ENCODE results near the gene MIER3.
A peak's percentile ranks its signal among the peaks of the same experiment; 100 is the strongest.
"Not testable (repeated sequence)": the region's sequence is repeated elsewhere in the genome, so short reads cannot be mapped to it uniquely, and the experiment has no call there.

The MIER3 gene, protein sequence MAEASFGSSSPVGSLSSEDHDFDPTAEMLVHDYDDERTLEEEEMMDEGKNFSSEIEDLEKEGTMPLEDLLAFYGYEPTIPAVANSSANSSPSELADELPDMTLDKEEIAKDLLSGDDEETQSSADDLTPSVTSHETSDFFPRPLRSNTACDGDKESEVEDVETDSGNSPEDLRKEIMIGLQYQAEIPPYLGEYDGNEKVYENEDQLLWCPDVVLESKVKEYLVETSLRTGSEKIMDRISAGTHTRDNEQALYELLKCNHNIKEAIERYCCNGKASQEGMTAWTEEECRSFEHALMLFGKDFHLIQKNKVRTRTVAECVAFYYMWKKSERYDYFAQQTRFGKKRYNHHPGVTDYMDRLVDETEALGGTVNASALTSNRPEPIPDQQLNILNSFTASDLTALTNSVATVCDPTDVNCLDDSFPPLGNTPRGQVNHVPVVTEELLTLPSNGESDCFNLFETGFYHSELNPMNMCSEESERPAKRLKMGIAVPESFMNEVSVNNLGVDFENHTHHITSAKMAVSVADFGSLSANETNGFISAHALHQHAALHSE

DNA sequence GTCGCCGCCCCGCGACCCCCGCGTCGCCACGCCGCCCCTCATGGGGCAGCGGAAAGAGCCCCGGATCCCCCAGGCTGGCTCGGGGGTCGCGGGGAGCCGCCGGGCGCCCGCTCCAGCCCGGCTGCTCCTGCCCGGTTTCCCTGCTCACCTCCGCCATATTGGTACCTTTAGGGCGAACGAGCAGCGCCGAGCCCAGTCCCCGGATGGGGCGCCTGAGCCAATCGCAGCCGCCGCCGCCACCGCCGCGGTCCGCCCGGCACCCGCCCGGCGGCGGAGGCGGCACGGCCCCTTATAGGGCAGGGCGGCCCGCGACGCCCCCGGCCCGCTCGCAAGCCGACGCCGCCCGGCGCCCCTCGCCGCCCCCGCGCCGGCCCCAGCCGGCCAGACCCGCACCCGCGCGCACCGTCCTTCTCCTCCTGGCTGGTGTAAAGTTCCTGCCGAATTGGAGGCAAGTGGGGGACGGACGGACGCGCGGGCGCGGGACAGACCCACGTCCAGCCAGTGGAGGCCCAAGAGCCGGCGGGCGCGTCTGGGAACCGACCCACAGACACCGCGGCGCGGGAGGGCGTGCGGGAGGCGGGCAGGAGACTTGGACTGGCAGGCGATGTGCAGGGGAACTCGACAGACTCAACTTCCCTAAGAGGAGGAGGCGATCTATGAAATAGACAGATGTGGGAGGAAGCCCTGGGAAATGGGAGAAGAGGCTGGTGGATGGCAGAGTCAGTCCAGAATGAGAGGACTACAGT is at the start of gene MIER3:
MIER3 (minus strand) TSS at position 178 of the 746 bp plus-strand sequence; CDS start at position 157, 21 bp downstream.
- DNase-seq (ENCODE audit: low read depth in 2 of 2), result peak; percentile 60 to 66

DNA sequence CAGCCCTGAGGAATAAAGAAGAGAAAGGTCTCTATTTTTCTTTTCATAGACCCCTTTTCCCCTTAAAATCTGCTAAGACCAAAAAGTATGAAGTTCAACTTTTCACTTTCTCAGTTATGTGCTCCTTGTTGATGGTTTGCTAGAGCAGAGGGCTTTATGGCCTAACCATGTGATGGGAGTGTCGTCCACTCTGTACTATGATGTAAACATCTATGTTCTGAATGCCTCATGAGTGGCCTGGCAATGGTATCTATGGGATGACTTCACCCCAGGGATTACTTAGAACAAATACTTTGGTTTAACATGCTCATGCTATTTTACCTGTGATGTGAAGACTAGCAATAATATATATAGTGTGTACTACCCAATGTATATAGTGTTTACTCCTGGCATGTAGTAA is 43.7 kb upstream of the MIER3 start:
- no peak for DNase-seq (ENCODE audit: low read depth in 2 of 2)

DNA sequence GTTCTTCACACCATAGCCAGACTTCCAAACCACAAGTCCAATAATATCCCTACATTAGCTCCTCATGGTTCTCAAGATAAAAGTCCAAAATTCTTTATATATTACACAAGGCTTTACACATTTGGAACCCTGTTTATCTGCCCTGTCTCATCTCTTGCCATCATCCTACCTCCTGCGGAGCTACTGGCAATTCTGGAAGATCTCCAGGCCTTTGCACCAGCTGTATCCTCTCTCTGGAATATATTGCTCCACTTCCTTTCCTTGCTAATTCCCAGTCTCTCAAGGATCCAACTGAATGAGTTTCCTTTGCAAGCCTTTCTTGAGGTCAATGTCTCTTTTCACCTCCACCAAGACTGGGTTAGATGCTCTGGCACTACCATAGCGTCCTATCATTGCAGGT is 41.3 kb upstream of the MIER3 start:
- no peak for DNase-seq (ENCODE audit: low read depth in 2 of 2)

DNA sequence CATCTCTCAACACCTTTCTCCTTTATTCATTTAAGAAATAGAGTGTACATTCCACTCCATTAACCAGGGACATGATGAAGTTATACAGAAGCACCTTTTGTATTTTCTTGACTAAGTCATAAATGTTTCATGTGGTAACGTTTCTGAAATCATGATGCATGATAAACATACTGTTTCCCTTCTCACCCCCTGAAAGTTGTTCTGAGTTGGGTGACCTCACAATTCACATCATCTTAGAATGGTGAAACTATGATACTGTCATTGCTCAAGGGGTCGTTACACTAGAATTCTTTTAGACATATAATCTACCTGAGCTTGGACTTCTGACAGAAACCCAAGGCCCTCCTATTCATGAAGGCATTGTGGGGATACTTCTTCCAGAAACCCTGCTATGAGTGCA is 37.8 kb upstream of the MIER3 start:
- DNase-seq (ENCODE audit: low read depth in 2 of 2), result no peak

DNA sequence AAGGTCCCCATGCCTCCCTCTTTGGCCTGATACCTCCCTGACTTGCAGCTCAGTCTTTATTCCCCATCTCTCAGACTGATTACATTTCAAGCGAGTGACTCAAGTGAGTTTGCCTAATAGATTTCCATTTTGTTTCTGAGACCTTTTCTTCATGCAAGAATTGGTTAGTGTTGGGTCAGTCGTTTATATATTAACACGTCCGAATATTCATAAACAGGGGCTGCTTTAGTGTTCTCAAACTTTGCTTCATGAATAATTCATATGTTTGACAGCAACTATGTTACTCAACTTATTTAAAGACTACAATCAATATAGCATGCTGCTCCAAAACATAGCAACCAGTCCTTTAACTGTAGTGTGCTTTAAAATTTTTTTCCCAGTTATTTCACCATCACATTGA is 36.6 kb upstream of the MIER3 start:
- no peak for DNase-seq (ENCODE audit: low read depth in 2 of 2)

DNA sequence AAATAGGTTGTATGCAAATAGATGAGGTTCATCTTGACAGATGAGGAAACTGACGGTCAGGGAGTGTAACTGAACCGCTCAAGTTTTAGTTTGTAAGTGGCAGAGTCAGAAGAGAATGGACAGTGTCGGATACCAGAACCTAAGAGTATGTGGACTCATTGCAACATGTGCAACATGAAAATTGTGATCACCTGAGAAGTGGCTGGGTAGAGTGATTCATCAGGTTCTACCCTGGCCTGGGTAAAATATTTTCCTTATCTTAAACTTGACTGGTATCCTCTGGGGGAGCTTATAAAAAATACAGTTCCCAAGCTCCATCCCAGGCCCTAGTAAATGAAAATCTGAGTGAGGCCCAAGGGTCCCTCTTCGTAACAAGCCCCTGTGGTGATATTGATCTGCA is 35.2 kb upstream of the MIER3 start:
- no peak for DNase-seq (ENCODE audit: low read depth in 2 of 2)

DNA sequence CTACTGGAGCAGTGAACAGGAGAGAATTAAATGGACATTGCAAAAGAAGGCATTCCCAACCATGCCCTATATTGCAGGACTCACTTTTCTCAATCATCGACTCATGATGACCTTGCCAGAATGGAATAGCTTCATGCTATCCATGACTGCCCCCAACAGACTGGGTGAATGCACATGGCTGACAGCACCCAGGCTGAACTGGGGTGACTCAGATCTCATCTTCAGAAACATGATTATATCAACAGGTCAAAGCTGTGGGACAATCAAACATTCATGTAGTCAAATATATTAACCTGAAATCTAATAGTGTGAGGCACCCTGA is 34.7 kb upstream of the MIER3 start:
- DNase-seq (ENCODE audit: low read depth in 2 of 2), result no peak

DNA sequence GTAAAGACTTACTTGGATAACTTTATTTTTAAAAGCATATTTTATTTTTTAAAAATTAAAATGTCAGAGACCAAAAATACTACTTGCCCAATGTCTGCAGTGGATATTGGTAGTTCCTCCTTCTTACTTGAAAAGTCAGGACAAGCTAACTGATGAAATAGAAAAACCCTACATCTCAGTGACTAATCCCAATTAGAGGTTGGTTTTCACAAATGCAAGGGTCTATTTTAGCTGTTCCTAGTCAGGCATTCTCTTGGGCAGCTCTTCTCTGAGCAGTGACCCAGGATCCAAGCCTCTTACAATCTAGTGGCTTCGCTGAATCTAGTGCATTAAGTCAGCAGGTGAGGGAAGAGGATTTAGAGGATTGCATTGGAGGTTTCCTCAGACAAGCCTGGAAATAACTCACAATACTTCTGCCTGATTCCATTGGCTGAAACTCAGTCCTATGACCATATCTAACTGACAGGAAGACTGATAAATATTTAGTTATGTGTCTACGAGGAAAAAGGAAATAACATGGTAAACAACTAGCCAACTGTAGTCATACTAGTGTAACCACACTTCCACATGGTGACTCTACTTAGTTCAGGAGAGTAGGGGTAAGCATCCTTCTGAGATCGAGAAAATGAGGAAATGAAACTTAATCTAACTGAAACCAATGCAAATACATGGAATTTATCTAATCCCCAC is 34.2 kb upstream of the MIER3 start:
- DNase-seq (ENCODE audit: low read depth in 2 of 2), result no peak

DNA sequence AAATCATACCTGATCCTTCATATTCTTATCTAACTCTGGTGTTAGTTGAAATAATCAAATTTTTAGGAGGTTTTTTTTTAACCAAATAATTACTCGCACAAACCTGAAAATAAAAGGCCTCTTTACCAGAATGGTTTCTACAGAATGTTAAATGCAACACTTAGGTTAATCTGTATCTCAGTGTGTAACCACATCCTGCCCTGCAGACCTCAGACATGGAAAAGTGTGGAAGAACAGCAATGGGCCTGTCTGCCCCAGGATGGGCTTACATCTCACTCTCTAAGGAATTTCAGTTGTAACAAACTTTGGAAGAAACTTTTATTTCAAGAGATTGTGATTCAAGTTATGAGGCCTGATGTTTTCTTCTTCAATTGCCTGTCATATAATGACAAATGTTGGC is 32.5 kb upstream of the MIER3 start:
- no peak for DNase-seq (ENCODE audit: low read depth in 2 of 2)

DNA sequence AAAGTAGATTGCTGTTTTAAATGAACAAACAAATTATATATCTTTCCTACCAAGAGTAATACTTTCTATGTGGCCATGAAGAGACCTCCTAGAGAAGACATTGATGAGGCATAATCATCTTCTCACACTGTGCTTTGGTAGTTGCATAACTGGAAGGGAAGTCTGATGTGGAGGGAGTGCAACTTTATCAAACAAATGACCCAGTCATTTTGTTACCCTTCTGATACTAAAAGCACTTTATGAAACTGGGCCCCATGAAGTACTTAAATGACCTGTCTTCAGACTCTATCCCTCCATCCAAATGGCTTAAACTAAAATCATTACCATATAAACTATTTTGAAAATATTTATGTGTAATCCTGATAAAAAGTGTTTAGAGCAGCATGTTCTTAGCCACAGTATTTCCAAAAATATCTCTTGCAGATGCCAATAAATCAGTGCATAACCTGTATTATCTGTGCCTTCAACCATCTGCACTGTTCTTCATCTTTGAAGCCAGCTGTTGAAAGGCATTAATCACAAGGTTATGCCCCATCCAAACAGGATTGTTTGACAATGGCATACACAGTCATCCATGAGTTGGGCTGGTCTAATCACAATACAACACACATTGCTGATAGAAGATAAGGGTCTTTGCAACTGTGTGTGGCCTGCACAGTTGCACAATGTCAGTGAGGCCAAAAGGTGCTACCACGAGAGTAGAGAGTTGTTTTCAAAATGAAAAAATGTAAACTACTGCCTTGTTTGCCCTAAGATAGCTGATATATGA is 31.9 kb upstream of the MIER3 start:
- no peak for DNase-seq (ENCODE audit: low read depth in 2 of 2)

DNA sequence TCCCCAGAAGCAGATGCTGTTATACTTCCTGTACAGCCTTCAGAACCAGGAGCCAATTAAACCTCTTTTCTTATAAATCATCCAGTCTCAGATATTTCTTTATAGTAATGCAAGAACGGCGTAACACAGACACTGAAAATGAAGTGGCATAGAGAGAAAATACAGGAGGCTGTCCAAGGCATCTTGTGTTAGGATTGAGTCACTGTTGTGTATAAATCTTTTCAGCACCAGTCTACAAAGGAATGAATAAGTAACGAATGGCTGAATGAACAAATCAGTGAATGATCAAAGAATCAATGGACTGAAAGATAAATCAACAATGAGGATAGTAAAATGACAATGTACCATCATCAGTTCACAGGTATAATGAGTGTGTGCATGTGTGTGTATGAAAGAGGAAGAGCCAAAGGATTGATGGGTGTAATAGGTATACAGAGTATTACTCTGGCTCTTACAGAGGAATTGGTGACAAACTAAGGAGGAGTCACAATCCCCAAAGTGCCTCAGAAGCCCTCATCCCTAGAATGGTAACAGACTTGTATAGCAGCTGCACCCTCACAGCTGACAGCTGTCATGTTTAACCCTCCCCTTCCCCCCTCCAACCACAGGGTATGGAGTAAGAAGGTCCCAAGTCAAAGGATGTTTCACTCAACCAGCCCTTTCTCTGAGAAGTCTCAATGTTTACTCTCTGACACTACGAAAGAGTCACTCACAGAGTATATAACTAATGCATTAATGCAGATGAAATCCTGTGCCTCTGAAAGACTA is 29.8 kb upstream of the MIER3 start:
- DNase-seq (ENCODE audit: low read depth in 2 of 2), result no peak

DNA sequence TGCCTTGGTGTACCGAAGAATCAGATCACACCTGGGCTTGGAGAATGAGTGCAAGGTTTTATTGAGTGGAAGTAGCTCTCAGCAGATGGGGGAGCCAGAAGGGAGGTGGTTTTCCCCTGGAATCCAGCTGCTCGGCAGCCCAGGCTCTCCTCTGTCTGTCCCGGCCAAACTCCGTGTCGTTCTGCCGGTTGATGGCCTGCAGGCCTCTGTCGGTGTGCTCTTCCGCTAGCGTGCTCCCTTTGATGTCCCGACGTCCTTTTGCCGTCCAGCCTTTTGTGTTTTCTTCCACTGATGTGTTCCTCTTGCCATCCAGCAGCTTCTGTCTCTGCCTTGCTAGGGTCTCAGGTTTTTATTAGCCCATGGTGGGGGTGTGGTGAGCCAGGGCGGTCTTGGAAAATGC is 28.0 kb upstream of the MIER3 start:
- no peak for DNase-seq (ENCODE audit: low read depth in 2 of 2)

DNA sequence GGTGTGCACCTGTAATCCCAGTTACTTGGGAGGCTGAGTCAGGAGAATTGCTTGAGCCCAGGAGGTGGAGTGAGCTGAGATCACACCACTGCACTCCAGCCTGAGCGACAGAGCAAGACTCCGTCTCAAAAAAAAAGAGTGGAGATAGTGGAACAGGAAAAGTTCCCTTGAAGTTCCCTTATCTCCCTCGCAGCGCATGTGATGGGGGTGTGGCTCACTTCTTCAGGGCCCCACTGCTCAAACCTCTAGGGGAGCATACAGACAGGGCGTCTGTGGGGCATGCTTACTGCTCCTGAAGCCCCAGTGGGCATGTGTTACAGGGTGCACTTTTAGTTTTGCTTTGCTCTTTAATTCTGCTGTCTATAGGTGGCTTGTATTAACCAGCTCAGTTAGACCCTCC is 27.6 kb upstream of the MIER3 start:
- not testable (repeated sequence) for DNase-seq (ENCODE audit: low read depth in 2 of 2)

DNA sequence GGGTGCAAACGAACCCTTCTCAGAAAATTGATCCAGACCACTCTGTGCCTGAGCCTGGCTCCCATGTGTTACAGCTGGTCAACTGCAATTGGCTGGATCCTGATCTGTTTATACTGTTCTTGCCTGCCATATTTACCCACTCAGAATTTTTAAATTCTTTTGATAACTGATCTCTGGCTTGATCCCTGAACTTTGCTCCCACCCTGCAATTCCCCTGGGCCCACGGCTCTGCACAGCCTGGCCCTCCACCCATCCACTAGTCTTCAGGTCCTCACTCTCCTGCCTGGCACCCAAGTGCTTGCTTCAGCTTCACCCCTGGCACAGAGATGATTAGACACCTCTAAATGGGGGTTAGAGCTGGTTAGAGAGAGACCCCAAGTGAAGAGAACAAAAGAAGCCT is 25.9 kb upstream of the MIER3 start:
- no peak for DNase-seq (ENCODE audit: low read depth in 2 of 2)

DNA sequence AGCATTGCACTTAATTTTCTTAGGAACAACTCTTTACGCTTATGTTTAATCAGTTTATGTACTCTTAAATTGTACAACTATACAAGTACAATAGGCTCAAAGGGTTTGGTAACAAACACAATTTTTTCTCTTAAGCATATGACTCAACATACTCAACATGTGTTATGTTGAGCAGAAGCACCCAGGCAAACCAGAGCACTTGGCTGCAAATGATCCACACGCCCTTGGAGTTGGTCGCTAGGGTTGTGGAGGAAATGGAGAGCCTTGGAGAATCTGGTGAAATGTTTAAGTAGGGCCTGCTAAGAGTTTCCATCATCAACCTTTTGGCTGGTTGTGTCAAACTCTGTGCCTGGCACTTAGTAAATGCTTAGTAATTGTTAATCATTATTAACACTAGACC is 25.1 kb upstream of the MIER3 start:
- DNase-seq (ENCODE audit: low read depth in 2 of 2), result no peak

DNA sequence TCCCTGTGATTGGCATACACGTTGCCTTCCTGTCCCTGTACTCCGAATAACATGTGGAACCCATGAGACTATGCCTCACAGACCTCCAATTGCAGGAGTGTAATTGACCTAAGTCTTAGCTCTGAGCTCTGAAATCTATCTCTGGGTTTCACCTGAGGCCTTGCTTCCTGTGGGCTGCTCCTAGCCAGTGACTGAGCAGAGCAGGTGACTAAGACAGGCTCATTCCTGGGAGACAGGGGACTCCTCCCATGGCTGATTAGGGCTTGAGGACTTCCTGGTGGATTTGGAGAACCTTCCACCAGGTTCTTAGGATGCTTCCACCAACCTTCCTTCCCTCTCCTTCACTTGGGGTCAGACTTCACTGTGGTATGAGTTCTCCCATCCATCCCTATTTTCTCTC is 22.3 kb upstream of the MIER3 start:
- DNase-seq (ENCODE audit: low read depth in 2 of 2), result no peak

DNA sequence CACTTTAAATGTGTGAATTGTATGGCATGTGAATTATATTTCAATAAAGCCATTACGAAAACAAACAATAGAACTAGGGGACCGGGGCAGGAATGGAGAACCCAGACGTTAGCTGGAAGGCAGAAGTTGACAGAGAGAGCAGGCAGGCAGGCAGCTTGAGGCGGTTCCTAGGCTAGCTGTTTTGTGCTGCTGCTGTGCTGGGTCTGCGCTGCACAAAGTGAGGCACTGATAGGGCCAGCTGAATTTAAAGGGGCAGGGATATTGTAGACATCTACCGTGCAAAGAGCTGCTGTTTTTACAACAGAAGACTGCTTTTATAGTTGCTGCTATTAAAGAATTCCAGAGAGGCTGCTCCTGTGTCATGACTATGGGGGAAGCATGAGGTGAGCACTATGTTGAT is 21.6 kb upstream of the MIER3 start:
- no peak for DNase-seq (ENCODE audit: low read depth in 2 of 2)

DNA sequence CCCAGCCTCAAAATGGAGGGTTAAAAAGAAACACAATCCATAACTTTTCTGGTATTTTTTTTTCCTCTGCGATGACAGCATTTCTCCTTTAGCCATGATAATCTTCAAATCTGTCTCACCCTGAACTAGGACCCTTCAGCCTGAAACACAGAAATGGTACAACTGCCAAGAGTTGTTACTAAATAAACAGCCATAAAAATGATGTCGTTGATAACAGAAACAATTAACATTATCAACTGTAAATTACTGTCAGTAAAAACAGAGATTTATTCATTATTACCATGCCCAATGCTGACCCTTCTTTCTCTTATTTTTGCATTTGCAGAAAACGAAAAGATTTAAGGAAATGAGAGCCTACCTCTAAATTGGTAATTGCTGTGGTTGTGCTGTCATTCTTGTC is 19.4 kb upstream of the MIER3 start:
- DNase-seq (ENCODE audit: low read depth in 2 of 2), result no peak

DNA sequence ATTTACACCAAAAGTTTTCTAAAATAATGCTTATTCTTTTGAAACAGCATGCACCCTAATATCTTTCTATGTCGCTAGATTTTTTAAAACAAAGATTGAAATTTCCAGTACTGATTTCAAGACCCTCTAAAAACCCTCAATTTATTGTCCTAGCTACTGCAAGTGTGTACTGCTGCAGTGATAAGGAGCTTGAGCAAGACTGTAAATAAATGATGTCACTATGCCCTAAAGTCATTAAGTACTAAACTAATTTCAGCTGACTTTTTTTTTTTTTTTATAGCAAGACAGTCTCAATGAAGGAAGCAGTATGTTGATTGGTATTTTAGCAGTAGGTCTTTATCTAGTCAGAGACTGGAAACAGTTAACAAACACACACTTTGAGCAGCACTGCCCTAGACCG is 12.2 kb upstream of the MIER3 start:
- DNase-seq (ENCODE audit: low read depth in 2 of 2), result no peak

DNA sequence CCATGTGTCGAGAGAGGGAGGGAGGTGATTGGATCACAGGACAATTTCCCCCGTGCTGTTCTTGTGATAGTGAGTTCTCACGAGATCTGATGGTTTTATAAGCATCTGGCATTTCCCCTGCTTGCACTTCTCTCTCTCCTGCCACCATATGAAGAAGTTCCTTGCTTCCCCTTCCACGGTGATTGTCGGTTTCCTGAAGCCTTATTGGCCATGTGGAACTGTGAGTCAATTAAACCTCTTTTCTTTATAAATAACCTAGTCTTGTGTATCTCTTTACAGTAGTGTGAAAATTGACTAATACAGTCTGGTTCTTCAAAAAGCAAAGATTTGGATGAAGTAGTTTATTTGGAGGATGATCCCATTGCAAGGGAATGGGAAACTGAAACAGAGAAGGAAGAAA is 11.3 kb upstream of the MIER3 start:
- no peak for DNase-seq (ENCODE audit: low read depth in 2 of 2)

DNA sequence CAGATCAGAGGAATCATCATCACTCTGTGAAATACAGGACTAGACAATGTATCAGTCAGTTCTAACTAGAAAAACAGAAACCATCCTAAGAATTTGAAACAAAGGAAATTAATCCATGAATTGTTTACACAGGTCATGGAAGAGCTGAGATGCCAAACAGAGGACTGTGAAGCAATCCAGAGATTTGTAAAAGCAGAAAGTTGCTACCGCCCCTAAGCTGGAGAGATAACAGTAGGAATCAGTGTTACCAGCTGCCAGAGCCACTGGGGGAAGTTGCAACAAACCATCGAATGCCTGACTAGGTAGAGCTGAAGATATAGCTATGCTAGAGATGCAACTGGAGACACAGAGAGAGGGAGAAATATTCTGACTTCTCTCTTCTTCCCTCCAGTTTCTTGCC is 10.4 kb upstream of the MIER3 start:
- no peak for DNase-seq (ENCODE audit: low read depth in 2 of 2)
